HG03521 (cell line): ENCODE data around the gene ARHGAP23.
"Not testable (repeated sequence)": the region's sequence is repeated elsewhere in the genome, so short reads cannot be mapped to it uniquely, and the experiment has no call there.

Experiments used
- ATAC-seq: cut with Tn5 transposase; IDR thresholded peaks from one replicate; pipeline ENCODE4 v1.9.1; 2021; ENCODE audit warnings: mild to moderate bottlenecking, moderate library complexity; ENCODE audit not compliant: unreplicated experiment

The ARHGAP23 gene

GRCh38 chr17:38484242-38485145 lies 56.2 kb downstream of the ARHGAP23 start:
- not testable (repeated sequence) for ATAC-seq

GRCh38 chr17:38485146-38485468 lies 56.8 kb downstream of the ARHGAP23 start:
- ATAC-seq, result no peak

- peak; percentile 80 for ATAC-seq
These were observed 57.5 kb downstream of the ARHGAP23 start for GRCh38 chr17:38485681-38486298.

- not testable (repeated sequence) for ATAC-seq
These were observed 61.5 kb downstream of the ARHGAP23 start for GRCh38 chr17:38489774-38490173.

GRCh38 chr17:38491346-38492066 lies 63.2 kb downstream of the ARHGAP23 start:
- not testable (repeated sequence) for ATAC-seq

- ATAC-seq, result not testable (repeated sequence)
These were observed 64.1 kb downstream of the ARHGAP23 start for GRCh38 chr17:38492067-38493040.

- ATAC-seq, result not testable (repeated sequence)
These were observed 65.9 kb downstream of the ARHGAP23 start for GRCh38 chr17:38494152-38494551.

GRCh38 chr17:38497656-38498055 lies 69.4 kb downstream of the ARHGAP23 start:
- ATAC-seq, result not testable (repeated sequence)

GRCh38 chr17:38498353-38498752 lies 70.1 kb downstream of the ARHGAP23 start:
- no peak for ATAC-seq

- ATAC-seq, result not testable (repeated sequence)
These were observed 71.0 kb downstream of the ARHGAP23 start for GRCh38 chr17:38499230-38499629.

- ATAC-seq, result not testable (repeated sequence)
These were observed 73.5 kb downstream of the ARHGAP23 start for GRCh38 chr17:38501718-38502117.

- not testable (repeated sequence) for ATAC-seq
These were observed 75.1 kb downstream of the ARHGAP23 start for GRCh38 chr17:38503286-38503913.

- no peak for ATAC-seq
These were observed 76.0 kb downstream of the ARHGAP23 start for GRCh38 chr17:38504216-38504615.

GRCh38 chr17:38507436-38507835 lies 79.2 kb downstream of the ARHGAP23 start:
- ATAC-seq, result no peak

- no peak for ATAC-seq
These were observed 79.8 kb downstream of the ARHGAP23 start for GRCh38 chr17:38507921-38508569.

- no peak for ATAC-seq
These were observed 80.3 kb downstream of the ARHGAP23 start for GRCh38 chr17:38508570-38508950.

GRCh38 chr17:38508954-38509771 lies 80.9 kb downstream of the ARHGAP23 start:
- ATAC-seq, result no peak

- ATAC-seq, result no peak
These were observed 81.6 kb downstream of the ARHGAP23 start for GRCh38 chr17:38509772-38510420.
